Measurements from ENCODE around the gene VAV3. TPM values are rescaled to one million over a fixed set of nuclear protein-coding genes. Genes with fewer than 3 reads are reported as not detected.

The VAV3 gene
- total RNA-seq, 1 experiment from 2014 or later = not detected

GRCh38 chr1:107871259-107871658 lies 93.7 kb downstream of the VAV3 start:
- Histone ChIP-seq H3K9ac (ENCODE audit: low read length) (no peak overlapping the region), H3K4me2 (ENCODE audit: low read length) (no peak overlapping the region), H3K4me3 (replicated peaks in 1 of 2; ENCODE audit: low read depth in 1 of 2, low read length in 2 of 2) (no peak overlapping the region), H3K79me2 (ENCODE audit: insufficient read depth, low read length) (no peaks in the 10 kb centered on the region), H2AFZ (ENCODE audit: low read depth, low read length, poor library complexity, severe bottlenecking) (no peak overlapping the region), H3K4me1 (ENCODE audit: control insufficient read depth in 1 of 2, insufficient read depth in 2 of 2, low read length in 2 of 2) (no peaks in the 10 kb centered on the region), H3K27me3 (ENCODE audit: insufficient read depth, low read length) (peaks cover 26% of the 10 kb centered on the region), H3K9me2 (ENCODE audit: insufficient read depth) (no peaks in the 10 kb centered on the region), H3K9me3 (ENCODE audit: control insufficient read depth in 1 of 2, insufficient read depth in 1 of 2, low read depth in 1 of 2, low read length in 2 of 2) (no peaks in the 10 kb centered on the region), H3K27ac (ENCODE audit: low read depth, low read length) (no peak overlapping the region), H4K20me1 (ENCODE audit: insufficient read depth) (no peaks in the 10 kb centered on the region), H3K36me3 (ENCODE audit: control insufficient read depth in 1 of 2, insufficient read depth in 2 of 2, low read length in 2 of 2) (no peaks in the 10 kb centered on the region)
- BruUV-seq (replicated peaks) = no TSS peak
- CTCF ChIA-PET = no interaction called here
- POLR2A ChIA-PET = no interaction called here
- no peak for DNase-seq (ENCODE audit: low read depth, low spot score)
- ATAC-seq = no peak
- RAD21 ChIA-PET (ENCODE audit: low non-redundant PET in 1 of 2, low total read pairs in 2 of 2, uncharacterized antibody in 2 of 2, unreplicated experiment in 2 of 2) = no interaction called here
- intact Hi-C loops (cut with micrococcal nuclease) = no loop called here
- TF ChIP-seq SRF (IDR thresholded peaks at IDR 0.05; ENCODE audit: low read depth) (no peak), ZFX (IDR thresholded peaks at IDR 0.05) (no peak), CBX3 (IDR thresholded peaks at IDR 0.05; ENCODE audit: low read depth) (no peak), YY1 (IDR thresholded peaks at IDR 0.05; ENCODE audit: extremely low read depth, insufficient replicate concordance, low read depth, low read length) (no peak), MAX (IDR thresholded peaks at IDR 0.05) (no peak), EZH2phosphoT487 (IDR thresholded peaks at IDR 0.05; ENCODE audit: borderline replicate concordance) (no peak), REST (IDR thresholded peaks at IDR 0.05; ENCODE audit: low read depth) (no peak), ZBTB33 (IDR thresholded peaks at IDR 0.05; ENCODE audit: extremely low read depth, insufficient replicate concordance, low read length) (no peak), EZH2 (IDR thresholded peaks at IDR 0.05) (no peak), CEBPB (IDR thresholded peaks at IDR 0.05; ENCODE audit: low read depth) (no peak), SIN3A (IDR thresholded peaks at IDR 0.05; ENCODE audit: low read depth) (no peak), CTCF (IDR thresholded peaks at IDR 0.05 in 2 of 3, conservative IDR thresholded peaks at IDR 0.05 in 1 of 3; ENCODE audit: borderline replicate concordance in 1 of 3, insufficient read depth in 1 of 3, low read depth in 2 of 3, low read length in 2 of 3) (no peak), FOSL1 (IDR thresholded peaks at IDR 0.05; ENCODE audit: low read depth) (no peak), TCF7L2 (IDR thresholded peaks at IDR 0.05; ENCODE audit: borderline replicate concordance, extremely low read depth, insufficient read depth, insufficient read length) (no peak)
